ENCODE measurements around the gene KMT5C.
A peak's percentile ranks its signal among the peaks of the same experiment; 100 is the strongest.

The KMT5C gene

GRCh38 chr19:55339105-55339888 lies at the start of gene KMT5C:
TSS of gene KMT5C (plus strand) at chr19:55339876. CDS start at chr19:55341937, 2,061 bp downstream.
- peak; percentile 100 for DNase-seq

GRCh38 chr19:55297267-55297666 lies 42.4 kb upstream of the KMT5C start:
- DNase-seq = no peak

GRCh38 chr19:55299991-55300390 lies 39.7 kb upstream of the KMT5C start:
- DNase-seq = no peak

- DNase-seq = no peak
Observed at GRCh38 chr19:55300886-55301458, 38.7 kb upstream of the KMT5C start.

- peak; percentile 98 for DNase-seq
Observed at GRCh38 chr19:55301459-55302317, 38.0 kb upstream of the KMT5C start.

- no peak for DNase-seq
Observed at GRCh38 chr19:55302318-55302703, 37.4 kb upstream of the KMT5C start.

- no peak for DNase-seq
Observed at GRCh38 chr19:55303477-55303876, 36.2 kb upstream of the KMT5C start.

GRCh38 chr19:55304279-55304978 lies 35.2 kb upstream of the KMT5C start:
- peak; percentile 31 to 41 for DNase-seq

- DNase-seq = no peak
Observed at GRCh38 chr19:55304980-55305379, 34.7 kb upstream of the KMT5C start.

GRCh38 chr19:55305491-55305890 lies 34.2 kb upstream of the KMT5C start:
- DNase-seq = peak; percentile 46 to 55

- DNase-seq = no peak
Observed at GRCh38 chr19:55305983-55306562, 33.6 kb upstream of the KMT5C start.

GRCh38 chr19:55306712-55307111 lies 33.0 kb upstream of the KMT5C start:
- no peak for DNase-seq

- no peak for DNase-seq
Observed at GRCh38 chr19:55308281-55308680, 31.4 kb upstream of the KMT5C start.

GRCh38 chr19:55309448-55309847 lies 30.2 kb upstream of the KMT5C start:
- no peak for DNase-seq

GRCh38 chr19:55310498-55310897 lies 29.2 kb upstream of the KMT5C start:
- DNase-seq = no peak

GRCh38 chr19:55311397-55311796 lies 28.3 kb upstream of the KMT5C start:
- no peak for DNase-seq

GRCh38 chr19:55311797-55312196 lies 27.9 kb upstream of the KMT5C start:
- DNase-seq = no peak

GRCh38 chr19:55312621-55313512 lies 26.8 kb upstream of the KMT5C start:
- no peak for DNase-seq

- DNase-seq = no peak
Observed at GRCh38 chr19:55314396-55314795, 25.3 kb upstream of the KMT5C start.

- DNase-seq = no peak
Observed at GRCh38 chr19:55315956-55316525, 23.6 kb upstream of the KMT5C start.

- no peak for DNase-seq
Observed at GRCh38 chr19:55316646-55317045, 23.0 kb upstream of the KMT5C start.

All from activated CD4-positive, alpha-beta T cell treated with anti-CD3 and anti-CD28 coated beads, Interleukin-2, amount 50 U/mL, for 48 hours (primary cell).